Caco-2 (cell line): ENCODE measurements around the gene MOCS1. TPM values are rescaled to one million over a fixed set of nuclear protein-coding genes. Genes with fewer than 3 reads are reported as not detected.
A peak's percentile ranks its signal among the peaks of the same experiment; 100 is the strongest.

Experiments used
- BruUV-seq: library from RNA; stranded (reverse); fragments of 400-500 nt; replicated peaks from 2 replicates; lab custom pipeline; 2021; lab: Mats Ljungman, UMichigan
- CTCF ChIA-PET: fragments of 300-600 bp; sonication (Branson Sonifier 250); formaldehyde crosslinking; loops from one replicate; lab custom pipeline; 2022; ENCODE audit warnings: antibody characterized with exemption; lab: Charles Lee
- POLR2A ChIA-PET: fragments of 300-600 bp; sonication (Branson Sonifier 250); formaldehyde crosslinking; loops from one replicate; lab custom pipeline; 2022; ENCODE audit warnings: antibody characterized with exemption; lab: Charles Lee
- DNase-seq, 2 experiments: peaks; one replicate each; pipeline versions ENCODE4 v3.0.0 to v3.0.0-alpha.2; 2020 to 2022
- H3K27me3 ChIP-seq: replicated peaks from 2 replicates; pipeline ENCODE4 v1.6.0; 2011; ENCODE audit warnings: low read length; ENCODE audit not compliant: control insufficient read depth, insufficient read depth
- H3K36me3 ChIP-seq: 2 replicates; pipeline ENCODE4 v1.5.1; 2011; ENCODE audit warnings: low read length; ENCODE audit not compliant: control insufficient read depth, insufficient read depth
- H3K4me1 ChIP-seq: fragments of 250-450 bp; sonication (Bioruptor Pico); 2 replicates; pipeline ENCODE4 v1.5.1; 2020; ENCODE audit warnings: mild to moderate bottlenecking
- H3K4me3 ChIP-seq: 2 replicates; pipeline ENCODE4 v1.5.1; 2011; ENCODE audit warnings: low read depth, mild to moderate bottlenecking, control low read depth, low read length
- H3K9me3 ChIP-seq: fragments of 250-450 bp; sonication (Bioruptor Pico); 2 replicates; pipeline ENCODE4 v1.5.1; 2020; ENCODE audit warnings: mild to moderate bottlenecking, moderate library complexity
- H3K27ac Mint-ChIP-seq: one replicate; pipeline ENCODE4 v1.8.0; 2022; ENCODE audit warnings: mixed read lengths; ENCODE audit not compliant: unreplicated experiment
- H3K27me3 Mint-ChIP-seq: one replicate; pipeline ENCODE4 v1.8.0; 2022; ENCODE audit warnings: mixed read lengths; ENCODE audit not compliant: insufficient read depth, unreplicated experiment
- H3K36me3 Mint-ChIP-seq: one replicate; pipeline ENCODE4 v1.8.0; 2022; ENCODE audit warnings: mild to moderate bottlenecking, mixed read lengths; ENCODE audit not compliant: insufficient read depth, unreplicated experiment
- H3K4me1 Mint-ChIP-seq: one replicate; pipeline ENCODE4 v1.8.0; 2022; ENCODE audit warnings: low read depth, mixed read lengths; ENCODE audit not compliant: unreplicated experiment
- H3K4me3 Mint-ChIP-seq: one replicate; pipeline ENCODE4 v1.8.0; 2022; ENCODE audit warnings: mild to moderate bottlenecking, moderate library complexity, mixed read lengths; ENCODE audit not compliant: unreplicated experiment
- H3K9me3 Mint-ChIP-seq: one replicate; pipeline ENCODE4 v1.8.0; 2022; ENCODE audit warnings: mixed read lengths; ENCODE audit not compliant: unreplicated experiment
- CTCF ChIP-seq, 2 experiments: fragments of 200-600 bp in 1 of 2; IDR thresholded peaks; 1 replicate in 1 of 2; 2 replicates in 1 of 2; pipeline versions ENCODE4 v1.5.1 to v1.8.0; 2011 to 2022; ENCODE audit warnings: antibody characterized with exemption in 1 of 2, control low read depth in 1 of 2, inconsistent platforms in 1 of 2, low read depth in 1 of 2, low read length in 1 of 2, mild to moderate bottlenecking in 1 of 2, moderate library complexity in 1 of 2; ENCODE audit not compliant: insufficient read depth in 1 of 2, severe bottlenecking in 1 of 2, unreplicated experiment in 1 of 2
- intact Hi-C: fragments of 100-400 bp; cut with micrococcal nuclease; formaldehyde crosslinking; loops from one replicate; pipeline ENCODE4 v1.10.0; 2022; ENCODE audit not compliant: unreplicated experiment
- total RNA-seq: library from RNA; stranded (reverse); gene quantifications from 2 replicates; pipeline ENCODE4 v1.2.3, GENCODE V29; 2022

MOCS1 gene
- total RNA-seq, 1 experiment from 2014 or later, result 44.7 TPM

- intact Hi-C loops, result no loop called here
- POLR2A ChIA-PET, result no interaction called here
- Histone ChIP-seq H3K36me3 (peaks cover 1% of the 10 kb centered on the region; the same call in 1 of the 2 replicates), H3K9me3 (no peaks in the 10 kb centered on the region), H3K4me3 (no peak overlapping the region), H3K4me1 (no peaks in the 10 kb centered on the region), H3K27me3 (no peaks in the 10 kb centered on the region)
- peak in 1 of 2 experiments; percentile 23 for TF ChIP-seq CTCF (IDR thresholded peaks at IDR 0.05; ENCODE audit: insufficient read depth in 1 of 2, low read depth in 1 of 2, low read length in 1 of 2, severe bottlenecking in 1 of 2, unreplicated experiment in 1 of 2)
- Mint-ChIP-seq H3K4me3 (no peak overlapping the region), H3K9me3 (no peaks in the 10 kb centered on the region), H3K27ac (peak overlapping the region; percentile 1), H3K27me3 (no peaks in the 10 kb centered on the region), H3K4me1 (no peaks in the 10 kb centered on the region), H3K36me3 (peaks cover 35% of the 10 kb centered on the region)
- CTCF ChIA-PET, result interaction anchor here (1.1 kb wide), 1 partner anchor 943 kb away, joined by 3 read pairs; no protein-coding TSS in a partner anchor
- DNase-seq, result no peak
- no TSS peak for BruUV-seq
Measured at GRCh38 chr6:39902786-39903465, 31.3 kb downstream of the MOCS1 start.

- intact Hi-C loops, result no loop called here
- Histone ChIP-seq H3K4me1 (no peaks in the 10 kb centered on the region), H3K4me3 (no peak overlapping the region), H3K36me3 (peaks cover 1% of the 10 kb centered on the region; the same call in 1 of the 2 replicates), H3K9me3 (no peaks in the 10 kb centered on the region), H3K27me3 (no peaks in the 10 kb centered on the region)
- POLR2A ChIA-PET, result no interaction called here
- BruUV-seq, result no TSS peak
- Mint-ChIP-seq H3K4me1 (no peaks in the 10 kb centered on the region), H3K9me3 (no peaks in the 10 kb centered on the region), H3K27me3 (no peaks in the 10 kb centered on the region), H3K4me3 (no peak overlapping the region), H3K27ac (peak overlapping the region; percentile 1), H3K36me3 (peaks cover 37% of the 10 kb centered on the region)
- DNase-seq, result no peak
- no peak for TF ChIP-seq CTCF (IDR thresholded peaks at IDR 0.05; ENCODE audit: insufficient read depth in 1 of 2, low read depth in 1 of 2, low read length in 1 of 2, severe bottlenecking in 1 of 2, unreplicated experiment in 1 of 2)
- CTCF ChIA-PET, result no interaction called here
Measured at GRCh38 chr6:39902136-39902535, 32.1 kb downstream of the MOCS1 start.

GRCh38 chr6:39901670-39902069 lies 32.6 kb downstream of the MOCS1 start:
- Mint-ChIP-seq H3K9me3 (no peaks in the 10 kb centered on the region), H3K4me1 (no peaks in the 10 kb centered on the region), H3K4me3 (no peak overlapping the region), H3K27ac (no peak overlapping the region), H3K36me3 (peaks cover 37% of the 10 kb centered on the region), H3K27me3 (no peaks in the 10 kb centered on the region)
- H3K27me3 ChIP-seq, result no peaks in the 10 kb centered on the region
- no peak for TF ChIP-seq CTCF (IDR thresholded peaks at IDR 0.05; ENCODE audit: insufficient read depth in 1 of 2, low read depth in 1 of 2, low read length in 1 of 2, severe bottlenecking in 1 of 2, unreplicated experiment in 1 of 2)
- H3K36me3 ChIP-seq, result peaks cover 1% of the 10 kb centered on the region; the same call in 1 of the 2 replicates
- intact Hi-C loops, result no loop called here
- no peaks in the 10 kb centered on the region for H3K9me3 ChIP-seq
- ChIA-PET POLR2A (no interaction called here), CTCF (interaction anchor here (0.8 kb wide), 1 partner anchor 1024 kb away, joined by 3 read pairs; no protein-coding TSS in a partner anchor)
- H3K4me3 ChIP-seq, result no peak overlapping the region
- no peaks in the 10 kb centered on the region for H3K4me1 ChIP-seq
- no peak for DNase-seq
- BruUV-seq, result no TSS peak
